C1 segment of cervical spinal cord (tissue), 14 donors: Measurements from ENCODE around the gene FABP6.
A peak's percentile ranks its signal among the peaks of the same experiment; 100 is the strongest.
"Not testable (repeated sequence)": the region's sequence is repeated elsewhere in the genome, so short reads cannot be mapped to it uniquely, and the experiment has no call there.

ENCODE experiments used
- DNase-seq, 14 donors: peaks; one replicate each; lab custom pipeline; 2025; lab: John Stamatoyannopoulos, UW

FABP6 gene

GRCh38 chr5:160229190-160229742, at the start of gene FABP6:
Gene FABP6, plus strand, starts transcription at chr5:160229506. Its CDS starts 52 bp downstream, at chr5:160229558.
- no peak for DNase-seq

- no peak for DNase-seq
These were observed 48.4 kb upstream of the FABP6 start for GRCh38 chr5:160180931-160181330.

GRCh38 chr5:160181965-160182622, 47.2 kb upstream of the FABP6 start:
- no peak for DNase-seq

GRCh38 chr5:160183075-160183474, 46.2 kb upstream of the FABP6 start:
- DNase-seq: no peak

- DNase-seq: no peak
These were observed 43.5 kb upstream of the FABP6 start for GRCh38 chr5:160185626-160186360.

- no peak for DNase-seq
These were observed 42.8 kb upstream of the FABP6 start for GRCh38 chr5:160186480-160186879.

- no peak for DNase-seq
These were observed 42.2 kb upstream of the FABP6 start for GRCh38 chr5:160187091-160187490.

- DNase-seq: peak in 1 of 14 donors; percentile 12
These were observed 40.9 kb upstream of the FABP6 start for GRCh38 chr5:160188141-160189015.

- DNase-seq: no peak
These were observed 36.9 kb upstream of the FABP6 start for GRCh38 chr5:160192424-160192823.

- not testable (repeated sequence) for DNase-seq
These were observed 36.2 kb upstream of the FABP6 start for GRCh38 chr5:160193076-160193475.

- DNase-seq: not testable (repeated sequence)
These were observed 35.5 kb upstream of the FABP6 start for GRCh38 chr5:160193790-160194189.

GRCh38 chr5:160197341-160198144, 31.8 kb upstream of the FABP6 start:
- DNase-seq: no peak

GRCh38 chr5:160198146-160198545, 31.2 kb upstream of the FABP6 start:
- DNase-seq: no peak

- no peak for DNase-seq
These were observed 30.4 kb upstream of the FABP6 start for GRCh38 chr5:160198841-160199409.

- DNase-seq: peak in 13 of 14 donors; percentile 19 to 86 (median 50)
These were observed 29.8 kb upstream of the FABP6 start for GRCh38 chr5:160199410-160199911.

- no peak for DNase-seq
These were observed 22.2 kb upstream of the FABP6 start for GRCh38 chr5:160207061-160207460.

- no peak for DNase-seq
These were observed 19.4 kb upstream of the FABP6 start for GRCh38 chr5:160209917-160210316.

- DNase-seq: no peak
These were observed 18.7 kb upstream of the FABP6 start for GRCh38 chr5:160210606-160211005.

GRCh38 chr5:160211352-160211751, 18.0 kb upstream of the FABP6 start:
- no peak for DNase-seq

GRCh38 chr5:160213537-160213936, 15.8 kb upstream of the FABP6 start:
- DNase-seq: no peak
